CD4-positive, alpha-beta T cell treated with Interleukin-4 for 1 hour (primary cell): ENCODE measurements around the gene FOXN4.

Experiments used
- DNase-seq, 2 donors: peaks; one replicate each; pipeline ENCODE4 v3.0.0-alpha.2; 2020 to 2022

Gene FOXN4

GRCh38 chr12:109256011-109256410, 53.1 kb downstream of the FOXN4 start:
- no peak for DNase-seq

GRCh38 chr12:109255377-109255776, 53.7 kb downstream of the FOXN4 start:
- DNase-seq: no peak

- no peak for DNase-seq
Measured at GRCh38 chr12:109253913-109254544, 55.1 kb downstream of the FOXN4 start.

- no peak for DNase-seq
Measured at GRCh38 chr12:109252799-109253198, 56.3 kb downstream of the FOXN4 start.

- DNase-seq: no peak
Measured at GRCh38 chr12:109250523-109250922, 58.6 kb downstream of the FOXN4 start.

GRCh38 chr12:109247831-109248654, 61.0 kb downstream of the FOXN4 start:
- no peak for DNase-seq

- no peak for DNase-seq
Measured at GRCh38 chr12:109246221-109246620, 62.9 kb downstream of the FOXN4 start.

GRCh38 chr12:109244073-109244472, 65.0 kb downstream of the FOXN4 start:
- DNase-seq: no peak

- no peak for DNase-seq
Measured at GRCh38 chr12:109241936-109242335, 67.1 kb downstream of the FOXN4 start.

- DNase-seq: no peak
Measured at GRCh38 chr12:109240365-109240764, 68.7 kb downstream of the FOXN4 start.

GRCh38 chr12:109239691-109240090, 69.4 kb downstream of the FOXN4 start:
- no peak for DNase-seq

GRCh38 chr12:109239179-109239578, 69.9 kb downstream of the FOXN4 start:
- DNase-seq: no peak

GRCh38 chr12:109236257-109236656, 72.8 kb downstream of the FOXN4 start:
- no peak for DNase-seq

- DNase-seq: no peak
Measured at GRCh38 chr12:109234012-109234411, 75.1 kb downstream of the FOXN4 start.

GRCh38 chr12:109232731-109233130, 76.4 kb downstream of the FOXN4 start:
- DNase-seq: no peak

- DNase-seq: no peak
Measured at GRCh38 chr12:109230193-109230592, 78.9 kb downstream of the FOXN4 start.

GRCh38 chr12:109228664-109229063, 80.4 kb downstream of the FOXN4 start:
- no peak for DNase-seq
